HG03159 (cell line): ENCODE data around the gene MGAT3.
"Not testable (repeated sequence)": the region's sequence is repeated elsewhere in the genome, so short reads cannot be mapped to it uniquely, and the experiment has no call there.

Experiments
- ATAC-seq: cut with Tn5 transposase; IDR thresholded peaks from one replicate; pipeline ENCODE4 v1.9.1; 2021; ENCODE audit warnings: mild to moderate bottlenecking, moderate library complexity; ENCODE audit not compliant: unreplicated experiment

MGAT3 gene

DNA sequence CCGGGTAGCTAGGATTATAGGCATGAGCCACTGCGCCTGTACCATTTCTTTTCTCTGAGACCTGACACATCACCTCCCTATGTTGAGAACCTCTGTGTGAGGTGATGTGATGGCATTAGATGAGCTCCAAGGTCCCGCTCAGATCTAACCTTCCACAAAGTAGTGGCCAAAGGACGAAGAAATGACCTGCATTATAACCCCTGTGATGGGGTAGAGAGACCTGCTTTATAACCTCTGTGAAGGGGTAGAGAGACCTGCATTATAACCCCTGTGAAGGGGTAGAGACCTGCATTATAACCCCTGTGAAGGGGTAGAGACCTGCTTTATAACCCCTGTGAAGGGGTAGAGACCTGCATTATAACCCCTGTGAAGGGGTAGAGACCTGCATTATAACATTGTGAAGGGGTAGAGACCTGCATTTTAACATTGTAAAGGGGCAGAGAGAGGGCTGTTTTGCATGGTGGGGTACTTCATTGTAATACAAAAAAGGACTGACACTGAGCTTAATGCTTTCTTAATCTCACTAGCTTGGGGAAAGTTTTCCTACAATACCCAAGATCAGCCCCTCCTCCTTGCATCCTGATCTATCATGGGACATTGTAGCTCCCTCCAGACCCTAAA lies 53.8 kb downstream of the MGAT3 start:
- no peak for ATAC-seq

DNA sequence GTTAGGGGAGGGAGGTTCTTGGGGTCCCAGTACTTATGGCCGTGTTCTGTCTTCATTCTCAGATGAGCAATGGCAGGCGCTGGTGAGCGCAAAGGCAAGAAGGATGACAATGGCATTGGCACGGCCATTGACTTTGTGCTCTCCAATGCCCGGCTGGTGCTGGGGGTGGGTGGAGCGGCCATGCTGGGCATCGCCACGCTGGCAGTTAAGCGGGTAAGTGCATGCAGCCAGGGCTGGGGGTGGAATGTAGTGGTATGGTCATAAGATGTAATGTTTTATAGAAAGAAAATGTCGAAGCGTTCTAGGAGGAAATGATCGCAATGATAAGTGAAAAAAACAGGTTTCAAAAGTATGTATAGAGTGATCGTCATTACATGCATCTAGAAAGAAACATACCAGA lies 54.4 kb downstream of the MGAT3 start:
- ATAC-seq = no peak

DNA sequence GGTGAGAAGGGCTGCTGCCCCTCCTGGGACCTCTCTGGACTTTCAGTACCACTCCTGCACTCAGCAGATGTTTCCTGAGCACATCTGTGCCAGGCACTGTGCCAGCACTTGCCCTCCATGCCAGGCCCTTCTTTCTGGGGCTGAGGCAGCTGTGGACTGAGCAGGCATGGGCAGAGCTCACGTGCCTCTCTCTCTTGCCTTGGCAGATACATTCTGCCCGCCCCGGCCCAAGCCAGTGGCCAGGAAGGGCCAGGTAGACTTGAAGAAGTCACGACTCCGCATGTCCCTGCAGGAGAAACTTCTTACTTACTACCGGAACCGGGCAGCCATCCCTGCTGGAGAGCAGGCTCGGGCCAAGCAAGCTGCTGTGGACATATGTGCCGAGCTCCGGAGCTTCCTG lies 55.2 kb downstream of the MGAT3 start:
- ATAC-seq = no peak

DNA sequence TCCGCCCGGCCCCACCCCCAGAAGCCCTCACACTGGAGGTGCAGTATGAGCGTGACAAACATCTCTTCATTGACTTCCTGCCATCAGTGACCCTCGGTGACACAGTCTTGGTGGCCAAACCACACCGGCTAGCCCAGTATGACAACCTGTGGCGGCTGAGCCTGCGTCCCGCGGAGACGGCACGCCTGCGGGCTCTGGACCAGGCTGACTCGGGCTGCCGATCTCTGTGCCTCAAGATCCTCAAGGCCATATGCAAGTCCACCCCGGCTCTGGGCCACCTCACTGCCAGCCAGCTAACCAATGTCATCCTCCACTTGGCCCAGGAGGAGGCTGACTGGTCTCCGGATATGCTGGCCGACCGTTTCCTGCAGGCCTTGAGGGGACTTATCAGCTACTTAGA lies 57.0 kb downstream of the MGAT3 start:
- no peak for ATAC-seq

DNA sequence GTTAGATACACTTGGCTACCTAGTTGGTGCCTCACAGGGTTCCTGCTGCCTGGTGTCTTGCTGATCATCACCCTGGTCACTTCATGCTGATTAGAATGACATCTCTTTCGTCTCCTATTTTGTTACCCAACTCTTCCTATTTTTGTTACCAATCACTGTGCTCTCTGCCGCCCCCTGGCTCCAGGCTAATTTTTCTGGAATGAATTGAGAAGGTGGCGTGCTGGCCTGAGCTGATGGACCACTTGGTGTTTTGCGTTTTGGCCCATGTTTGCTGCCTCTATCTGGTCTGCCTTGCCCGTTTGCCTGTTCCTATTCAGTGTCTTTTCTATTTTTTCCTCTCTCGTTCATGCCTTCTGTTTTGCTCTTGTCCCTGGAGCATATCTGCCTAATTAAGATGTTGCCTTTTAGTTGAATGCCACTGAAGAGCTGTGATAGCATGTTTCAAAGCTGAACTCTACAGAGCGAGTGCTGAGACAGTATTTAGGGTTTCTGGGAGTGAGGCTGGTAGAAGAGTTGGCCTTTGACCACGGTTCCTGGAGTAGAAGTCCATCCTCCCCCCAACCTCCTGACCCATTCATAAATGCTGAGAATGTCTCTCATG lies 57.7 kb downstream of the MGAT3 start:
- no peak for ATAC-seq

DNA sequence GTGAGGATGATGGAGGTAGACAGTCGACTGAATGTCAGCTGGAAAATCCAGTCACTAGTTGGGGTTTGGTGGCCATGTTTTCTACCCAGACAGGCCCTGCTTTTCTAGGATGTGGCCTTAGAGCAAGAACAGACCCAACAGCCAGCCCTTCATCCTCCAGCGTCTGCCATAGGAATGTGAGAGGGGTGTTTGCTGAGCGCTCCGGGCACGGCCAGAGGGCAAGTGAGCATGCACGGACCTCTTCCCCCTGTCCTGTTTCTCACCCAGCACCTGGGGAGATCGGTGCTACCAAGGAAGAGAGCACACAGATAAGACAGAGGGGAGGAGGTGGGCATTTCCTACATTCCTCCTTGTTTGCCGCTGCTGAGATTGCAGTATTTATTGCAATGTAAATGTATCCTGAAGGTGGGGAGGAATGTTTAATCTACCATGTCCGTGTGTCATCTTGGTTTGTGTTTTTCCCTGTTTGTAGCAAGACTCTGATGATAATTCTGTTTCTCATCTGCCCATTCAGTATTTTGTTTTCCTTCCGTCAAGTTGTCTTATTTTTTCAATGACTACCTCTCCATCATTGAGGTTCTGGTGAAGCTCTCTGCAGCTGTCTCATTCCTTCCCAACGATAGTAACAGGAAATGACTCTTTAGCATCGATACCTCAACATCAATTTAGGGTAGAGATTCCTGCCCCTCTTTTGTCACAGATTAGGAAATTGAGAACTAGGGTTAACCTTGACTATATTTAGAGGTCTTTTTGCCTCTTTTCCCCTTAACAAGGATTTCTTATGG lies 58.6 kb downstream of the MGAT3 start:
- no peak for ATAC-seq

DNA sequence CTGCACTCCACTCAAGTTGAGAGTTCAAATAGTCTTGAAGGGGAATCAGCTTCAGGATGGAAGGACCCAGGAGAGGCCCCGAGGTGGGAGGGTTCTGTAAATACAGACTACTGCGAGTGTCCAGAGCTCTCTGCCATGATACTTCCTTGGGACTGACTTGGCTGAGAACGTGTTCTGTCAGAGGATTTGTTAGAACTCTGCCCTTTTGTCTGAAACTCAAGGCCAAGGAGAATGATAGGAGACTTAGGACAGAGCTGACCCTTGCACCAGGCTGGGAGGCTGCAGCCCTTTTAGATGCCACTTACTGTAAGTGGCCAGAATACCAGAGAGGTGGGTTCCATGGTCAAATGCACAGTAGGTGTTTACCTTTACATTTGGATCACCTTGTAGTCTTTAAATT lies 60.7 kb downstream of the MGAT3 start:
- no peak for ATAC-seq

DNA sequence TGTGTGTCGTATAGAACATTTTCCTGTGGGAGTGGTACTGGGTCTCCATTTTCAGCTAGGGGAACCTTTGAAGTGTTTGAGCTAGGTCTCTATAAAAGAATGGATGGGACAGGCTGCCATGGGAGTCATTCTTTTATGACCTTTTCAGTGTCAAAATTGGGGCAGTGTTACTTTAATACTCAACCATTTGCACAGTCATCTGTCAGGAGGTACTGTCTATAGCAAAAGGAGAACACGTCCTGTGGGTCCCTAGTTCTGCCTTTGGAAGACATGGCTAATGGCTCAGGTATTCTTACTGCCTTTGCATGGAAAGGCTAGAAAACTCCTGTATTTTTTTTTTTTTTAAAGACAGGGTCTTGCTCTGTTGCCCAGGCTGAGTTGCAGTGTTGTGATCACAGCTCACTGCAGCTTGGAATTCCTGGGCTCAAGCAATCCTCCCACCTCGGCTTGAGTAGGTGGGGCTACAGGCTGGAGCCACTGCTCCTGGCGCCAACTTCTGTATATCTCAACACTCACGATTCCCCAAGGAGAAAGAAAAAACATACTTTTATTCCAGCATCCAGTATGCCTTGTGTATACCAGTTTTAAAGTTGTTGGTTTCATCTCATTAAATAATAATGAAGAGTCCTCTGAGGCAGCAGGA lies 61.5 kb downstream of the MGAT3 start:
- no peak for ATAC-seq

DNA sequence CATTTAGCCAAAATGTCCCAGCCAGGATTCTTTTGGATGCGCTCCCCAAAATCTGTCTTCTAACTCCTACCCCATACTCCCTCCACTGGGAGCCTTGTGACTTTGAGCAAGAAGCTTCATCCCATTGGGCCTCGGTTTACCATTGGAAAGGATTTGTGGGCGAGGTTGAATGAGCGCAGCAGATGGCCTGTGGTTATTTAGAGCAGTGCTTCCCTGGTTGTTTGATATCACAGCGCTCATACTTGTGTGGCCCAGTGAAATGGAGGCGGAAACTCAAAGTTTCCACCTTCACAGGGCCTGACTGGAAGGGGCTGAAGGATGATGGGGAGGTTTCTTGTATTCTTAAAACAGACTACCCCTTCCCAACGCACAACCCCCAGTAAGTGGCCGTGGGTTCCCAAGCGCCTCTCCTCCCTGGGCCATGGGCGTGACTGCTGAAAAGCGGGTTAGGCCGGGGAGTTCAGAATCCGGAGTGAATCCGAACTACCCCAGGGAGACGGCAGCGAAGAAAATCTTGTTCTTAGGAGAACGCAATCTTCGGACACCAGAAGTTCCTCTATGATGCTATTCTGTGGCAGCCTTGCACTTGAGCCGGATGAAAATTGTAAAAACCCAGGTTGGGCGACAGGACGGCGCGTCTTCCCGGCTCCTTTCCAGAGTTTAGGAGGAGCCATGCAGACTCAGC lies 62.3 kb downstream of the MGAT3 start:
- no peak for ATAC-seq

DNA sequence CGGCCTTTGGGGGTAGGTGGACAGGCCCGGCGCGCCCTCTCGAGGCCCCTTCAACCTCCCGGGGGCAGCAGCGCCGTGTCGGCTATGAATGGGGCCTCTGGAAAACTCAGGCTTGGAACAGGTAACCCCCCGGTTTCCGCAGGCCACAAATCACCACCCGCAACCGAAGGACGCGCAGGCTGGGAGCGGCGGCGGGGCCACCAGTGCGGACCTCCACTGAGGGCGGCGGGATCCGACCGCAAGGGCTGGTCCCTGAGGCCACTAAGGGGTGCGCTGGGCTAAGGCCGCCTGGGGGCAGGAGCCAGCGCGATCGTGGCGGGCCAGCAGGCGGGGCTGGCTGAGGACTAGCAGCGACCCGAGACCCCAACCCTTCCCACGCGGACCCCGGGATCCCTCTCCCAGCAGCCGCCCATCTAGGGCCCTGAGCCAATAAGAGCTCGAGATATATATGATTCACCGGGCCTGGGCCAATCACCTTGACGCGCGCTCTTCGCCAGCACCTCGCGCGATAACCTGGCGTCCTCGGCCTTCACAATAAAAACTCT lies 62.9 kb downstream of the MGAT3 start:
- ATAC-seq = peak; percentile 80

DNA sequence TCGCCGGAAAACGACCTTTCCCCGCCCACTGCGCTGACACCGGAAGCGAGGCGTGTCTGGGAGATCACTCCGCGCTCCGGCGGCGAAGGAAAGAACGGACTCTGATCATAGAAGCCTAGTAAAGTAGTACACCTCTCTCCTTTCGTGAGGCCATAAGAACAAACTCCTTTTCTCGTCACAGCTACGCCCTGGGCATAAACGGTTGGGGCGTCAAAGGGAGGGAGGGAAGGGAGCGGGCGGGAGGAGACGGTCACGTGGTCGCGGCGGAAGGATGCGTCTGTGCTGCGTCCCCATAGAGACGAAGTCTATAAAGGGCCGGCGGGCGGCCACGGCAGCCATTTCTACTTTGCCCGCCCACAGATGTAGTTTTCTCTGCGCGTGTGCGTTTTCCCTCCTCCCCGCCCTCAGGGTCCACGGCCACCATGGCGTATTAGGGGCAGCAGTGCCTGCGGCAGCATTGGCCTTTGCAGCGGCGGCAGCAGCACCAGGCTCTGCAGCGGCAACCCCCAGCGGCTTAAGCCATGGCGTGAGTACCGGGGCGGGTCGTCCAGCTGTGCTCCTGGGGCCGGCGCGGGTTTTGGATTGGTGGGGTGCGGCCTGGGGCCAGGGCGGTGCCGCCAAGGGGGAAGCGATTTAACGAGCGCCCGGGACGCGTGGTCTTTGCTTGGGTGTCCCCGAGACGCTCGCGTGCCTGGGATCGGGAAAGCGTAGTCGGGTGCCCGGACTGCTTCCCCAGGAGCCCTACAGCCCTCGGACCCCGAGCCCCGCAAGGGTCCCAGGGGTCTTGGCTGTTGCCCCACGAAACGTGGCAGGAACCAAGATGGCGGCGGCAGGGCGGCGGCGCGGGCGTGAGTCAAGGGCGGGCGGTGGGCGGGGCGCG lies 63.7 kb downstream of the MGAT3 start, which contains the start of gene ATF4:
TSS of gene ATF4 (plus strand) at position 337 of the 880 bp plus-strand sequence. CDS start 884 bp downstream, outside the sequence.
- peak; percentile 40 for ATAC-seq

DNA sequence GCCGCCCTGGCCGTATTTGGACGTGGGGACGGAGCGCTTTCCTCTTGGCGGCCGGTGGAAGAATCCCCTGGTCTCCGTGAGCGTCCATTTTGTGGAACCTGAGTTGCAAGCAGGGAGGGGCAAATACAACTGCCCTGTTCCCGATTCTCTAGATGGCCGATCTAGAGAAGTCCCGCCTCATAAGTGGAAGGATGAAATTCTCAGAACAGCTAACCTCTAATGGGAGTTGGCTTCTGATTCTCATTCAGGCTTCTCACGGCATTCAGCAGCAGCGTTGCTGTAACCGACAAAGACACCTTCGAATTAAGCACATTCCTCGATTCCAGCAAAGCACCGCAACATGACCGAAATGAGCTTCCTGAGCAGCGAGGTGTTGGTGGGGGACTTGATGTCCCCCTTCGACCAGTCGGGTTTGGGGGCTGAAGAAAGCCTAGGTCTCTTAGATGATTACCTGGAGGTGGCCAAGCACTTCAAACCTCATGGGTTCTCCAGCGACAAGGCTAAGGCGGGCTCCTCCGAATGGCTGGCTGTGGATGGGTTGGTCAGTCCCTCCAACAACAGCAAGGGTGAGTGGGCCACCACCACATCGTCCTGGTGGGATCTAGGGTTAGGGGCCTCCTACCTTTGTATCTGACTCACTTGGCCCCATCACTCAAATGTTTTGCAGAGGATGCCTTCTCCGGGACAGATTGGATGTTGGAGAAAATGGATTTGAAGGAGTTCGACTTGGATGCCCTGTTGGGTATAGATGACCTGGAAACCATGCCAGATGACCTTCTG lies 64.5 kb downstream of the MGAT3 start:
- ATAC-seq = peak; percentile 6

DNA sequence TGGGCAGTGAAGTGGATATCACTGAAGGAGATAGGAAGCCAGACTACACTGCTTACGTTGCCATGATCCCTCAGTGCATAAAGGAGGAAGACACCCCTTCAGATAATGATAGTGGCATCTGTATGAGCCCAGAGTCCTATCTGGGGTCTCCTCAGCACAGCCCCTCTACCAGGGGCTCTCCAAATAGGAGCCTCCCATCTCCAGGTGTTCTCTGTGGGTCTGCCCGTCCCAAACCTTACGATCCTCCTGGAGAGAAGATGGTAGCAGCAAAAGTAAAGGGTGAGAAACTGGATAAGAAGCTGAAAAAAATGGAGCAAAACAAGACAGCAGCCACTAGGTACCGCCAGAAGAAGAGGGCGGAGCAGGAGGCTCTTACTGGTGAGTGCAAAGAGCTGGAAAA lies 65.3 kb downstream of the MGAT3 start:
- ATAC-seq = not testable (repeated sequence)

DNA sequence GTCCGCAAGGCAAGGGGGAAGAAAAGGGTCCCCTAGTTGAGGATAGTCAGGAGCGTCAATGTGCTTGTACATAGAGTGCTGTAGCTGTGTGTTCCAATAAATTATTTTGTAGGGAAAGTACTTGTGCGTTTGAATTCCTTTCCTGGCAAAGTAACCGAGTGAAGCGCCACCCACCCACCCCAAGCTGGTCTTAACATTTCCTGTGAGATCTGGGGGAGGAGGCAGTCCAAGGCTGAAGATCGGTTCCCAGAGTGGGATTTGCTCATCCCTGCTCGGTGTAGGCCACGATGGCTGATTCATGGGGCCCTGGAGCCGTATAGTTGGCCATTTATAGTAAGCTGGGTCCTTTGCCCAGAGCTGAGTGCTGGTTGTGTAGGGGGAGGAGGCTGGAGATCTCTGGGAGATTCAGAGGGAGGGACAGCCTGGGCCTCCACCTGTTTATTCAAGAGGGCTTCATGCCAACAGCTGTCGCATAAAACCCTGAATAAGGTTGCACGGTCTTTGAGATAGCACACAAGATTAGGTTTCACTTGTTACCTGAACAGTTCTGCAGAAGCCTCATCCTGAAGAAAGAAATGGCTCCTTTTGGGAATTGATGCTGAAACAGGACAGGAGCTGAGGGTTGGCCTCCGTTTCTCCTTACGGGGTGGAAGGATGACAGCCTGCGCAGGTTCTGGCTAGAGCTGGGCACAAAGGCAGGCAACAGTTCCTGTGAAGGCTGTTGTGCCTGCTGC lies 65.9 kb downstream of the MGAT3 start:
- no peak for ATAC-seq

DNA sequence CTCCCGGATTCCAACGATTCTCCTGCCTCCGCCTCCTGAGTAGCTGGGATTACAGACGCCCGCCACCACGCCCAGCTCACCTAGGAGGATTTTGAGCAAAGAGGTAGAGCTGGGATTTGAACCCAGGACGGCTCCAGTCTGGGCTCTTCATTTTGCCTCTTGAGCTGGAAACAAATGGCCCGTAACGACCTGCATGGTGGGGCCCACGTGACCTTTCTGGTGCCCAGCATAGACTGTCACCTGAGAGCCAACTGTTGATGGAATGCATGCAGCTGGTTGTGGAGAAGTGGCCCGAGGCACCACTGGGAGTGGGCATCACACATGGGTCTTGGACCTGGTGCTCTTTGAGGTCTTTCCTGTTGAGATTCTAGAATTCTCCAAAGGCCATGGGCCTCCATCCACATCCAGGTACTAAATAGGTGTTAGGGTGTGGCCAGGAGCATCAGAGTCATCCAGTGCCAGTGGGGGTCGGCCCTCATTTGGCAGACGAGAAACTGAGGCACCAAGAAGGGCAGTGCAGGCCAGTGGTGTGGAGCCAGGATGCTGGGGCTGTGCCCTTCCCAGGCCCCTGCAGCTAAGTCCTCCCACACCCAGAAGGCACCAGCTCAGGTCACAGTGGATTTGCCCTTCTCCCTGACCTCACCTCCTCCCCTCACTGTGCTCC lies 67.4 kb downstream of the MGAT3 start:
- ATAC-seq = no peak

DNA sequence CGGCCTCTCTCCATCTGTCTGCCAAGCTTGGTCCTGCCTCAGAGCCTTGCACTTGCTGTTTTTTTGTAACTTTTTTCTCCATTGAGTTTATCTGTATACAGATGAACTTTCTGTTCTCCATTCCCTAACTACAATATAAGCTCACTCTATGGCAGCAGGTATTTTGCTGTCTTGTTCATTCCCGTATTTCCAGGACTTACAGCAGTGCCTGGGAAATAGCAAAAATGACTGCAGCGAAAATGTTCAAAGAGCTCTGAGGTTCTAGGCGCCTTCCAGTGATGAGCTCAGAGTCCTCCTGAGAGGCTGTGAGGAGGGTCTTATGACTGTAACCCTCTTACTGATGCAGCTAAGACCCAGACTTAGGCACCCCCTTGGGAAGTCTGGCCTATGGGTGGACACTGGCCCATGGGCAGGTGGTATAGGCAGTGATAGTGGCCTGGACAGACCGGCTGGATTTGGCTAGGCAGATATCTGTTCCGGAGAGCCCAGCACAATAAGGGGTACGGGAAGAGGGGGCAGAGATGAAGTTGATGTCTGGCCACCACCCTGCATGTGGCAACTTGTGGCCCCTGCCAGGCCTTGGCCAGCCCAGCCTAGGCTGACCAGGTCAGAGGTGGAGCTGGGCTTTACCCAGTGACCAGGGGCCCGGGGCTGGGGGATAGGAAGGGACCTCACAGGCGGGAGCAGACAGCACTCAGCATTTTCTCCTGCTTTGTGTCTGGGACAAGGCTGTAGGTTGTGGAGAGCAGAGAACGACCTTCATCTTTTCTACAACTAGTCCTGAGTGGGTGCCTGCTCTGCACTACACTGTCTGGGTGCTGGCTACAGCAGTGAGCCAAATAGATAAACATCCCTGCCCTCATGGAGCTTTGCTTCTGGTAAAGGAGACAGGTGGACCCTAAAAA lies 68.2 kb downstream of the MGAT3 start:
- ATAC-seq = no peak

DNA sequence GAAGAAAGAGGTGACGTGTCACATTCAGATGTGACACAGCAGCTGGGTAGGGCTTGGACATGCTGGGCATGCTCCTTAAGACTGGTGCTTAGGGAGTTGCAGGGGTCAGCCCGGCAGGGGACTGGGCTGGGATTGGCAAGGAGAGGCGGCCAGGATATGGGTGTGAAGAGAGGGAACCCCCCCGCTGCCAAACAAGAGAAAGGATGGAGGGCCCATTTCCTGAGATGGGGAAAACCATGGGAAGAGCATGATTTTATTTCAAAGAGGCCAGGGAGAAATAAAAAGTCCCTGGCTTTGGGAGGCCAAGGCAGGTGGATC lies 68.8 kb downstream of the MGAT3 start:
- no peak for ATAC-seq
